ENCODE measurements around the gene PRR20B. TPM values are rescaled to one million over a fixed set of nuclear protein-coding genes. Genes with fewer than 3 reads are reported as not detected.
"Not testable (repeated sequence)": the region's sequence is repeated elsewhere in the genome, so short reads cannot be mapped to it uniquely, and the experiment has no call there.

Gene PRR20B
- total RNA-seq = not detected

GRCh38 chr13:57147188-57147587 is at the start of gene PRR20B:
PRR20B (plus strand) TSS chr13:57147488; CDS start chr13:57147875, 387 bp downstream.
- H3K4me1 Mint-ChIP-seq (ENCODE audit: low read depth); H3K27me3 Mint-ChIP-seq (ENCODE audit: low read depth); H3K4me3 Mint-ChIP-seq; H3K9me3 Mint-ChIP-seq; ATAC-seq; DNase-seq; H3K36me3 Mint-ChIP-seq (ENCODE audit: insufficient read depth): not testable (repeated sequence)

GRCh38 chr13:57114945-57115344 is 32.3 kb upstream of the PRR20B start:
- H3K36me3 Mint-ChIP-seq (ENCODE audit: insufficient read depth) = no peaks in the 10 kb centered on the region
- ATAC-seq (no peak), DNase-seq (no peak)
- no peaks in the 10 kb centered on the region for H3K4me1 Mint-ChIP-seq (ENCODE audit: low read depth)
- H3K4me3 Mint-ChIP-seq = no peak overlapping the region
- peaks cover 23% of the 10 kb centered on the region for H3K9me3 Mint-ChIP-seq
- H3K27me3 Mint-ChIP-seq (ENCODE audit: low read depth) = no peaks in the 10 kb centered on the region

- DNase-seq = no peak
- H3K4me3 Mint-ChIP-seq = no peak overlapping the region
Measured at GRCh38 chr13:57123681-57124080, 23.6 kb upstream of the PRR20B start.

GRCh38 chr13:57128909-57129308 is 18.4 kb upstream of the PRR20B start:
- Mint-ChIP-seq H3K9me3 (peaks cover 3% of the 10 kb centered on the region), H3K36me3 (ENCODE audit: insufficient read depth) (no peaks in the 10 kb centered on the region), H3K4me1 (ENCODE audit: low read depth) (no peaks in the 10 kb centered on the region), H3K4me3 (no peak overlapping the region), H3K27me3 (ENCODE audit: low read depth) (no peaks in the 10 kb centered on the region)
- no peak for ATAC-seq
- DNase-seq = no peak

More at GRCh38 chr13:57123681-57124080, 23.6 kb upstream of the PRR20B start:
- Mint-ChIP-seq H3K36me3 (ENCODE audit: insufficient read depth) (no peaks in the 10 kb centered on the region), H3K9me3 (peaks cover 2% of the 10 kb centered on the region), H3K27me3 (ENCODE audit: low read depth) (no peaks in the 10 kb centered on the region), H3K4me1 (ENCODE audit: low read depth) (no peaks in the 10 kb centered on the region)
- ATAC-seq = no peak

GRCh38 chr13:57136093-57136492 is 11.2 kb upstream of the PRR20B start:
- ATAC-seq (no peak), DNase-seq (no peak)
- Mint-ChIP-seq H3K4me3 (no peak overlapping the region), H3K9me3 (no peaks in the 10 kb centered on the region), H3K36me3 (ENCODE audit: insufficient read depth) (no peaks in the 10 kb centered on the region), H3K4me1 (ENCODE audit: low read depth) (no peaks in the 10 kb centered on the region), H3K27me3 (ENCODE audit: low read depth) (no peaks in the 10 kb centered on the region)

GRCh38 chr13:57137585-57137984 is 9.7 kb upstream of the PRR20B start:
- no peak overlapping the region for H3K4me3 Mint-ChIP-seq
- H3K9me3 Mint-ChIP-seq = no peaks in the 10 kb centered on the region
- H3K27me3 Mint-ChIP-seq (ENCODE audit: low read depth) = no peaks in the 10 kb centered on the region
- DNase-seq (no peak), ATAC-seq (no peak)
- no peaks in the 10 kb centered on the region for H3K36me3 Mint-ChIP-seq (ENCODE audit: insufficient read depth)
- no peaks in the 10 kb centered on the region for H3K4me1 Mint-ChIP-seq (ENCODE audit: low read depth)

GRCh38 chr13:57138988-57139387 is 8.3 kb upstream of the PRR20B start:
- H3K4me3 Mint-ChIP-seq = no peak overlapping the region
- no peaks in the 10 kb centered on the region for H3K4me1 Mint-ChIP-seq (ENCODE audit: low read depth)
- H3K27me3 Mint-ChIP-seq (ENCODE audit: low read depth) = no peaks in the 10 kb centered on the region
- no peaks in the 10 kb centered on the region for H3K9me3 Mint-ChIP-seq
- DNase-seq (no peak), ATAC-seq (no peak)
- H3K36me3 Mint-ChIP-seq (ENCODE audit: insufficient read depth) = no peaks in the 10 kb centered on the region

GRCh38 chr13:57139781-57140180 is 7.5 kb upstream of the PRR20B start:
- H3K9me3 Mint-ChIP-seq; H3K36me3 Mint-ChIP-seq (ENCODE audit: insufficient read depth); H3K27me3 Mint-ChIP-seq (ENCODE audit: low read depth); H3K4me1 Mint-ChIP-seq (ENCODE audit: low read depth); H3K4me3 Mint-ChIP-seq; DNase-seq; ATAC-seq: not testable (repeated sequence)

GRCh38 chr13:57140235-57140968 is 6.9 kb upstream of the PRR20B start, which contains the start of gene PRR20A:
PRR20A (plus strand) TSS chr13:57140918; CDS start chr13:57141305, 387 bp downstream.
- not testable (repeated sequence) for H3K4me1 Mint-ChIP-seq (ENCODE audit: low read depth); H3K36me3 Mint-ChIP-seq (ENCODE audit: insufficient read depth); ATAC-seq; H3K9me3 Mint-ChIP-seq; H3K4me3 Mint-ChIP-seq; H3K27me3 Mint-ChIP-seq (ENCODE audit: low read depth); DNase-seq

- not testable (repeated sequence) for H3K27me3 Mint-ChIP-seq (ENCODE audit: low read depth); DNase-seq; H3K4me1 Mint-ChIP-seq (ENCODE audit: low read depth); H3K4me3 Mint-ChIP-seq; H3K9me3 Mint-ChIP-seq; ATAC-seq; H3K36me3 Mint-ChIP-seq (ENCODE audit: insufficient read depth)
Measured at GRCh38 chr13:57148106-57148505, 818 bp downstream of the PRR20B start.

GRCh38 chr13:57153761-57154160 is 6.5 kb downstream of the PRR20B start, which contains the start of gene PRR20C:
PRR20C (plus strand) TSS chr13:57154061; CDS start chr13:57154448, 387 bp downstream.
- ATAC-seq; H3K9me3 Mint-ChIP-seq; H3K4me3 Mint-ChIP-seq; H3K27me3 Mint-ChIP-seq (ENCODE audit: low read depth); H3K4me1 Mint-ChIP-seq (ENCODE audit: low read depth); H3K36me3 Mint-ChIP-seq (ENCODE audit: insufficient read depth); DNase-seq: not testable (repeated sequence)

GRCh38 chr13:57160332-57160731 is 13.0 kb downstream of the PRR20B start, which contains the start of gene PRR20D:
PRR20D (plus strand) TSS chr13:57160632; CDS start chr13:57161019, 387 bp downstream.
- H3K9me3 Mint-ChIP-seq; H3K27me3 Mint-ChIP-seq (ENCODE audit: low read depth); H3K4me3 Mint-ChIP-seq; ATAC-seq; H3K36me3 Mint-ChIP-seq (ENCODE audit: insufficient read depth); DNase-seq; H3K4me1 Mint-ChIP-seq (ENCODE audit: low read depth): not testable (repeated sequence)

- ATAC-seq; H3K27me3 Mint-ChIP-seq (ENCODE audit: low read depth); H3K36me3 Mint-ChIP-seq (ENCODE audit: insufficient read depth); H3K4me3 Mint-ChIP-seq; H3K4me1 Mint-ChIP-seq (ENCODE audit: low read depth); H3K9me3 Mint-ChIP-seq; DNase-seq: not testable (repeated sequence)
Measured at GRCh38 chr13:57166897-57167296, 19.6 kb downstream of the PRR20B start, which contains the start of gene PRR20E. PRR20E (plus strand) TSS chr13:57167197; CDS start chr13:57167584, 387 bp downstream.

GRCh38 chr13:57191667-57192066 is 44.4 kb downstream of the PRR20B start:
- no peak for ATAC-seq
- peaks cover 5% of the 10 kb centered on the region for H3K9me3 Mint-ChIP-seq
- H3K27me3 Mint-ChIP-seq (ENCODE audit: low read depth) = no peaks in the 10 kb centered on the region
- H3K4me3 Mint-ChIP-seq = no peak overlapping the region
- H3K4me1 Mint-ChIP-seq (ENCODE audit: low read depth) = no peaks in the 10 kb centered on the region
- no peak for DNase-seq
- no peaks in the 10 kb centered on the region for H3K36me3 Mint-ChIP-seq (ENCODE audit: insufficient read depth)

Measured in activated T-cell treated with anti-CD3 and anti-CD28 coated beads, Interleukin-2, amount 50 U/mL, for 4 hours (primary cell).